Hepatocyte (in vitro differentiated cells): ENCODE data around the gene ADGRL3.

Source experiments
- CTCF ChIP-seq: fragments of 200-600 bp; sonication (generic); IDR thresholded peaks from 2 replicates; pipeline ENCODE4 v1.5.1; 2016; ENCODE audit warnings: antibody characterized with exemption, mild to moderate bottlenecking; ENCODE audit not compliant: poor library complexity
- EZH2 ChIP-seq: fragments of 200-600 bp; sonication (generic); IDR thresholded peaks from 2 replicates; pipeline ENCODE4 v1.6.1; 2016; ENCODE audit warnings: antibody characterized with exemption, mild to moderate bottlenecking, borderline replicate concordance
- EZH2phosphoT487 ChIP-seq: fragments of 200-600 bp; sonication (generic); IDR thresholded peaks from one replicate; pipeline ENCODE4 v1.6.1; 2018; ENCODE audit warnings: antibody characterized with exemption, mild to moderate bottlenecking, low read depth, moderate library complexity; ENCODE audit not compliant: unreplicated experiment, severe bottlenecking

GRCh38 chr4:61195101-61195500 is 5.0 kb upstream of the ADGRL3 start:
- TF ChIP-seq CTCF (no peak), EZH2 (no peak), EZH2phosphoT487 (no peak)
